B cell (primary cell): ENCODE measurements around the gene PRKCA.

Experiments
- EZH2 ChIP-seq: IDR thresholded peaks from 2 replicates; pipeline ENCODE4 v1.6.1; 2012; ENCODE audit warnings: borderline replicate concordance, low read depth, mild to moderate bottlenecking, moderate library complexity, low read length; ENCODE audit not compliant: insufficient read depth, poor library complexity, severe bottlenecking
- TF ChIP-seq, protein P1 (sequence below): fragments of 200-600 bp; IDR thresholded peaks from one replicate; pipeline ENCODE4 v1.8.0; 2022; ENCODE audit warnings: antibody characterized with exemption, mild to moderate bottlenecking

DNA sequence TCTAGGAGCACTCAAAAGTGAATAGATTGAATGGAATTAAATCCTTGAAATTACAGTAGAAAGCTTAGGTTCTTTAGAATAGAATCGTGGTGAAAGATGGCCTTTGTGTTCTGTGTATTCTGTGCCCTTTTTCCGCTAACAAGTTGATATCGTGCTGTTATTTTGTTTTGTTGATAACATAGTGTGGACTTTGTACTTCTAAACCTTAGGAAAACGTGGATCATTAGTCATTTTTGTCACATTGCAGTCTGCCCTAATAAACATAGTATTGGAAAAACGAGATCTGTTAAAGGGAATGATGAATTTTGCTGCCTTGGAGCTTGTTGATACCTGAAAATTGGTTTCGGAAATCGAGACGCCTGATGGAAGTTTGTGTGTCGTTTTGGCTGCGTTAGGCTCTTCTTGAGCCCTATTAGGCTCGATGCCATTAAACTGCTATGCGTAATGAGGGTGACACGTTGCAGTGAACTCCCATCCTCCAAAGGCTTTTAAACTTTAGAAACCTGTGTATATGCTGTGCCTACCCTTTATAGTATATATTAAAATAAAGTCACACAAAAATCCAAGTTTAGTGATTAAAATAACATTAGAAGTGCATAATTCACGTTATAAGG, 145.7 kb downstream of the PRKCA start:
- TF ChIP-seq, protein P1, sequence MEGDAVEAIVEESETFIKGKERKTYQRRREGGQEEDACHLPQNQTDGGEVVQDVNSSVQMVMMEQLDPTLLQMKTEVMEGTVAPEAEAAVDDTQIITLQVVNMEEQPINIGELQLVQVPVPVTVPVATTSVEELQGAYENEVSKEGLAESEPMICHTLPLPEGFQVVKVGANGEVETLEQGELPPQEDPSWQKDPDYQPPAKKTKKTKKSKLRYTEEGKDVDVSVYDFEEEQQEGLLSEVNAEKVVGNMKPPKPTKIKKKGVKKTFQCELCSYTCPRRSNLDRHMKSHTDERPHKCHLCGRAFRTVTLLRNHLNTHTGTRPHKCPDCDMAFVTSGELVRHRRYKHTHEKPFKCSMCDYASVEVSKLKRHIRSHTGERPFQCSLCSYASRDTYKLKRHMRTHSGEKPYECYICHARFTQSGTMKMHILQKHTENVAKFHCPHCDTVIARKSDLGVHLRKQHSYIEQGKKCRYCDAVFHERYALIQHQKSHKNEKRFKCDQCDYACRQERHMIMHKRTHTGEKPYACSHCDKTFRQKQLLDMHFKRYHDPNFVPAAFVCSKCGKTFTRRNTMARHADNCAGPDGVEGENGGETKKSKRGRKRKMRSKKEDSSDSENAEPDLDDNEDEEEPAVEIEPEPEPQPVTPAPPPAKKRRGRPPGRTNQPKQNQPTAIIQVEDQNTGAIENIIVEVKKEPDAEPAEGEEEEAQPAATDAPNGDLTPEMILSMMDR: no peak
- TF ChIP-seq EZH2: no peak
